K562 (cell line): ENCODE data around the gene ELOVL2. TPM values are rescaled to one million over a fixed set of nuclear protein-coding genes. Genes with fewer than 3 reads are reported as not detected.

Source experiments
- ATAC-seq: fragments of 200-7000 bp; cut with Tn5 transposase; 3 replicates; pipeline ENCODE4 v1.9.1; 2020; ENCODE audit warnings: moderate library complexity
- BruUV-seq: library from RNA; stranded (reverse); fragments of 400-500 nt; replicated peaks from 2 replicates; lab custom pipeline; 2021; lab: Mats Ljungman, UMichigan
- CTCF ChIA-PET: fragments of 300-600 bp; formaldehyde crosslinking; extraction: SDS; loops from one replicate; lab custom pipeline; 2021; ENCODE audit warnings: low intra/inter-chr PET ratio; lab: Yijun Ruan, JAX
- POLR2A ChIA-PET: fragments of 300-600, 350-650 bp; sonication (Branson Sonifier 250); formaldehyde crosslinking; extraction: SDS; loops from one replicate; lab custom pipeline; 2021; ENCODE audit warnings: antibody characterized with exemption, inconsistent platforms; lab: Yijun Ruan, JAX
- DNase-seq, 4 experiments: peaks; one replicate each; pipeline versions ENCODE4 v3.0.0 to v3.0.0-alpha.2; 2011 to 2018; ENCODE audit warnings: low spot score in 3 of 4, mixed read lengths in 3 of 4; ENCODE audit errors: extremely low read depth in 1 of 4
- FAIRE-seq: peaks from 2 replicates; lab custom pipeline; 2011; peaks lifted over from hg19 to GRCh38; lab: Jason Lieb, UNC
- H2AFZ ChIP-seq: 2 replicates; pipeline ENCODE4 v1.6.0; 2011; ENCODE audit warnings: low read depth, low read length, control low read depth, inconsistent platforms
- H3K27ac ChIP-seq: fragments of 200-600 bp; 3 replicates; pipeline ENCODE4 v1.8.0; 2011; ENCODE audit warnings: low read depth, mild to moderate bottlenecking, control low read depth, inconsistent platforms, low read length, moderate library complexity, mixed read lengths; ENCODE audit errors: extremely low read depth
- H3K27me3 ChIP-seq, 2 experiments: fragments of 300-600 bp in 1 of 2; 2 replicates in 1 of 2; 3 replicates in 1 of 2; pipeline versions ENCODE4 v1.6.0 to v1.8.0; 2011; ENCODE audit warnings: inconsistent platforms in 2 of 2, low read length in 2 of 2, mild to moderate bottlenecking in 1 of 2, mixed read lengths in 1 of 2, moderate library complexity in 1 of 2; ENCODE audit not compliant: control insufficient read depth in 2 of 2, insufficient read depth in 2 of 2
- H3K36me3 ChIP-seq: fragments of 300-600 bp; 3 replicates; pipeline ENCODE4 v1.8.0; 2011; ENCODE audit warnings: mild to moderate bottlenecking, low read length, inconsistent platforms; ENCODE audit not compliant: control insufficient read depth, insufficient read depth
- H3K4me1 ChIP-seq, 2 experiments: fragments of 200-600 bp in 1 of 2; replicated peaks in 1 of 2; 2 replicates in 1 of 2; 3 replicates in 1 of 2; pipeline versions ENCODE4 v1.5.1 to v1.8.0; 2011; ENCODE audit warnings: inconsistent platforms in 2 of 2, low read length in 2 of 2, mild to moderate bottlenecking in 1 of 2, mixed read lengths in 1 of 2, moderate library complexity in 1 of 2; ENCODE audit not compliant: control insufficient read depth in 2 of 2, insufficient read depth in 2 of 2
- H3K4me2 ChIP-seq: 2 replicates; pipeline ENCODE4 v1.6.1; 2011; ENCODE audit warnings: low read length, control low read depth, inconsistent platforms, mixed read lengths; ENCODE audit not compliant: insufficient read depth
- H3K4me3 ChIP-seq: fragments of 200-600 bp; sonication (generic), shearing (Covaris generic); 2 replicates; pipeline ENCODE4 v1.5.1; 2016; ENCODE audit warnings: control low read depth, inconsistent platforms
- H3K79me2 ChIP-seq: fragments of 200-600 bp; 3 replicates; pipeline ENCODE4 v1.8.0; 2011; ENCODE audit warnings: low read length, inconsistent platforms; ENCODE audit not compliant: control insufficient read depth, insufficient read depth
- H3K9ac ChIP-seq, 2 experiments: 2 replicates each; pipeline versions ENCODE4 v1.6.0 to v1.6.1; 2011; ENCODE audit warnings: low read depth in 2 of 2, low read length in 2 of 2, control low read depth in 1 of 2, inconsistent platforms in 1 of 2, mild to moderate bottlenecking in 1 of 2, mixed read lengths in 1 of 2; ENCODE audit not compliant: insufficient read depth in 1 of 2
- H3K9me1 ChIP-seq: one replicate; pipeline ENCODE4 v1.6.0; 2011; ENCODE audit warnings: inconsistent platforms, mild to moderate bottlenecking, low read length, moderate library complexity; ENCODE audit not compliant: control insufficient read depth, insufficient read depth
- H3K9me3 ChIP-seq: replicated peaks from 2 replicates; pipeline ENCODE4 v1.5.1; 2011; ENCODE audit warnings: low read depth, low read length, inconsistent platforms; ENCODE audit not compliant: control insufficient read depth, insufficient read depth
- H4K20me1 ChIP-seq: replicated peaks from 2 replicates; pipeline ENCODE4 v1.6.1; 2011; ENCODE audit warnings: low read length, inconsistent platforms, mixed read lengths; ENCODE audit not compliant: control insufficient read depth, insufficient read depth
- CBX3 ChIP-seq, 2 experiments: IDR thresholded peaks; 1 replicate in 1 of 2; 2 replicates in 1 of 2; pipeline ENCODE4 v1.6.1; 2012; ENCODE audit warnings: inconsistent platforms in 2 of 2, low read length in 2 of 2, borderline replicate concordance in 1 of 2, control low read depth in 1 of 2
- CXXC5 ChIP-seq: fragments of 250-450 bp; sonication (Bioruptor Pico); IDR thresholded peaks from 2 replicates; pipeline ENCODE4 v1.8.0; 2022; ENCODE audit warnings: inconsistent platforms, mild to moderate bottlenecking, moderate library complexity
- LEF1 ChIP-seq: fragments of 450-650 bp; IDR thresholded peaks from 2 replicates; pipeline ENCODE4 v1.6.1; 2016; ENCODE audit warnings: mild to moderate bottlenecking
- MYC ChIP-seq, 2 experiments: fragments of 250-450 bp in 1 of 2; sonication (Bioruptor Pico) in 1 of 2; IDR thresholded peaks; 2 replicates each; pipeline versions ENCODE4 v1.5.1 to v1.6.1; 2012 to 2021; ENCODE audit warnings: low read depth in 2 of 2, borderline replicate concordance in 1 of 2, improper control_type of control experiment in 1 of 2, low read length in 1 of 2, mild to moderate bottlenecking in 1 of 2, moderate library complexity in 1 of 2
- PKNOX1 ChIP-seq: fragments of 450-650 bp; IDR thresholded peaks from 2 replicates; pipeline ENCODE4 v1.6.1; 2016
- PYGO2 ChIP-seq: fragments of 450-650 bp; IDR thresholded peaks from 2 replicates; pipeline ENCODE4 v1.6.1; 2016; ENCODE audit warnings: mild to moderate bottlenecking, missing genetic modification characterization, moderate library complexity, missing compliant biosample characterization
- SOX6 ChIP-seq: fragments of 450-650 bp; IDR thresholded peaks from 2 replicates; pipeline ENCODE4 v1.6.1; 2014; ENCODE audit warnings: mild to moderate bottlenecking
- TEAD1 ChIP-seq, 2 experiments: fragments of 450-650 bp in 1 of 2; sonication (generic) in 1 of 2; formaldehyde crosslinking; IDR thresholded peaks; 2 replicates each; pipeline versions ENCODE4 v1.4.0 to v1.8.0; 2020 to 2022; ENCODE audit warnings: mild to moderate bottlenecking in 2 of 2, missing genetic modification reagents in 1 of 2
- ZNF280B ChIP-seq: fragments of 250-450 bp; sonication (Bioruptor Pico); IDR thresholded peaks from 2 replicates; pipeline ENCODE4 v1.5.1; 2021; ENCODE audit warnings: mild to moderate bottlenecking
- ZNF75A ChIP-seq: fragments of 450-650 bp; formaldehyde crosslinking; IDR thresholded peaks from 2 replicates; pipeline ENCODE4 v1.4.0; 2020; ENCODE audit warnings: mild to moderate bottlenecking
- WGBS: fragments of 100-300 bp; shearing (Covaris generic); methylation state at CpG from one replicate; pipeline ENCODE4 v1.1.6; 2016; ENCODE audit warnings: low coverage, mixed read lengths; ENCODE audit not compliant: insufficient coverage; ENCODE audit errors: missing lambda C conversion rate; 5-methylcytosine and 5-hydroxymethylcytosine counted together
- in situ Hi-C: fragments of 300-500 bp; cut with MboI; formaldehyde crosslinking; loops from 4 replicates; pipeline ENCODE4 v1.15.0; 2018; ENCODE audit warnings: inconsistent platforms, mixed read lengths
- intact Hi-C: fragments of 100-400 bp; cut with micrococcal nuclease; formaldehyde crosslinking; loops from 2 replicates; pipeline ENCODE4 v1.14.2; 2022
- polyA plus RNA-seq, 8 experiments: library from polyadenylated mRNA; depleted of rRNA in 4 of 8; stranded (reverse) in 5 of 8; unstranded in 3 of 8; fragments of >200 nt; fragmentation: Nextera tagmentation in 2 of 8; fragmentation: Illumina TruSeq in 1 of 8; extraction: Ambion mirVana in 2 of 8; extraction: Trizol in 1 of 8; gene quantifications; 2 replicates each; pipeline versions ENCODE4 v1.2.1 to v1.2.3, GENCODE V29; 2011 to 2014; ENCODE audit warnings: inconsistent platforms in 1 of 8, missing spikeins in 1 of 8
- total RNA-seq, 7 experiments: library from RNA; depleted of rRNA in 6 of 7; stranded (reverse); fragments of >200 nt in 6 of 7; fragmentation: Illumina TruSeq in 2 of 7; extraction: Trizol in 2 of 7; gene quantifications; 2 replicates each; pipeline versions ENCODE4 v1.2.1 to v1.2.3, GENCODE V29; 2011 to 2021; ENCODE audit warnings: low replicate concordance in 1 of 7
- TF ChIP-seq, protein P1 (sequence below), 2 experiments: IDR thresholded peaks in 1 of 2; conservative IDR thresholded peaks in 1 of 2; 2 replicates each; pipeline ENCODE4 v1.6.1; 2016; ENCODE audit warnings: low read depth in 2 of 2, mild to moderate bottlenecking in 1 of 2, missing compliant biosample characterization in 1 of 2, missing genetic modification characterization in 1 of 2, moderate library complexity in 1 of 2
- TF ChIP-seq, protein P2 (sequence below): sonication (generic); formaldehyde crosslinking; IDR thresholded peaks from 2 replicates; pipeline ENCODE4 v1.8.1; 2022; ENCODE audit warnings: missing genetic modification reagents

The ELOVL2 gene
- total and polyA plus RNA-seq, 9 of the 15 experiments (the other 6 are each of a cell fraction or from before 2014, with no cell fraction given), result 0.05 to 0.96 (median 0.31) TPM

- FAIRE-seq, result no peak
- no peaks in the 10 kb centered on the region for H3K9me1 ChIP-seq
- ChIA-PET CTCF (interaction anchor here (0.6 to 0.7 kb wide), 3 partner anchors 33 to 753 kb away, joined by 3 to 5 read pairs (median 5); no protein-coding TSS in a partner anchor), POLR2A (interaction anchor here (0.7 to 2.4 kb wide), 5 partner anchors 8 to 260 kb away, joined by 3 to 6 read pairs (median 4); no protein-coding TSS in a partner anchor)
- no peaks in the 10 kb centered on the region for H4K20me1 ChIP-seq
- peaks cover 3% of the 10 kb centered on the region in 2 experiments; a peak in 3 of 5 replicates for H3K4me1 ChIP-seq
- no peak overlapping the region for H3K27ac ChIP-seq
- no peaks in the 10 kb centered on the region for H3K9me3 ChIP-seq
- 10% methylated on average over 3 of the region's 3 CpGs for WGBS
- H3K9ac ChIP-seq, result no peak overlapping the region
- no peak for DNase-seq
- in situ Hi-C loops, result loop anchor here (5.0 kb wide), 2 partner anchors 108 to 588 kb away; no protein-coding TSS in a partner anchor
- no peaks in the 10 kb centered on the region for H3K79me2 ChIP-seq
- TF ChIP-seq MYC (IDR thresholded peaks at IDR 0.05; ENCODE audit: low read depth, low read length) (no peak), MYC (CRISPR knock-in tag; IDR thresholded peaks at IDR 0.05; ENCODE audit: borderline replicate concordance, low read depth) (no peak), CBX3 (IDR thresholded peaks at IDR 0.05; ENCODE audit: borderline replicate concordance in 1 of 2, low read length in 2 of 2) (no peak), SOX6 (peak; percentile 70), TEAD1 (CRISPR knock-in tag; IDR thresholded peaks at IDR 0.05) (peak in 1 of 2 experiments; percentile 28; a peak in 1 of 4 replicates), ZNF75A (CRISPR knock-in tag) (no peak), PYGO2 (tag) (no peak), CXXC5 (no peak), PKNOX1 (0 out of 2 replicates have a peak, but pooled peaks have one; percentile 31), ZNF280B (CRISPR knock-in tag) (no peak), LEF1 (no peak)
- TF ChIP-seq, protein P1, sequence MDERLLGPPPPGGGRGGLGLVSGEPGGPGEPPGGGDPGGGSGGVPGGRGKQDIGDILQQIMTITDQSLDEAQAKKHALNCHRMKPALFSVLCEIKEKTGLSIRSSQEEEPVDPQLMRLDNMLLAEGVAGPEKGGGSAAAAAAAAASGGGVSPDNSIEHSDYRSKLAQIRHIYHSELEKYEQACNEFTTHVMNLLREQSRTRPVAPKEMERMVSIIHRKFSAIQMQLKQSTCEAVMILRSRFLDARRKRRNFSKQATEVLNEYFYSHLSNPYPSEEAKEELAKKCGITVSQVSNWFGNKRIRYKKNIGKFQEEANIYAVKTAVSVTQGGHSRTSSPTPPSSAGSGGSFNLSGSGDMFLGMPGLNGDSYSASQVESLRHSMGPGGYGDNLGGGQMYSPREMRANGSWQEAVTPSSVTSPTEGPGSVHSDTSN (CRISPR knock-in tag; IDR thresholded peaks at IDR 0.05; ENCODE audit: low read depth), result no peak
- TF ChIP-seq, protein P1 (tag; conservative IDR thresholded peaks at IDR 0.05; ENCODE audit: low read depth), result peak; percentile 29; the same call in 1 of the 2 replicates
- TF ChIP-seq, protein P2, sequence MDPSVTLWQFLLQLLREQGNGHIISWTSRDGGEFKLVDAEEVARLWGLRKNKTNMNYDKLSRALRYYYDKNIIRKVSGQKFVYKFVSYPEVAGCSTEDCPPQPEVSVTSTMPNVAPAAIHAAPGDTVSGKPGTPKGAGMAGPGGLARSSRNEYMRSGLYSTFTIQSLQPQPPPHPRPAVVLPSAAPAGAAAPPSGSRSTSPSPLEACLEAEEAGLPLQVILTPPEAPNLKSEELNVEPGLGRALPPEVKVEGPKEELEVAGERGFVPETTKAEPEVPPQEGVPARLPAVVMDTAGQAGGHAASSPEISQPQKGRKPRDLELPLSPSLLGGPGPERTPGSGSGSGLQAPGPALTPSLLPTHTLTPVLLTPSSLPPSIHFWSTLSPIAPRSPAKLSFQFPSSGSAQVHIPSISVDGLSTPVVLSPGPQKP (CRISPR knock-in tag), result no peak
- no peaks in the 10 kb centered on the region for H3K36me3 ChIP-seq
- peaks cover 0 to 2% of the 10 kb centered on the region in 2 experiments; a peak in 1 of 5 replicates for H3K27me3 ChIP-seq
- BruUV-seq, result no TSS peak
- H3K4me3 ChIP-seq, result no peak overlapping the region
- ATAC-seq, result no peak
- no peak overlapping the region for H3K4me2 ChIP-seq
- intact Hi-C loops, result loop anchor here (10.0 kb wide), 1 partner anchor 510 kb away; no protein-coding TSS in a partner anchor
- no peak overlapping the region for H2AFZ ChIP-seq
These were observed 20.7 kb upstream of the ELOVL2 start for GRCh38 chr6:11064836-11065235.
